H9 (cell line): Measurements from ENCODE around the gene TMEM190. TPM values are rescaled to one million over a fixed set of nuclear protein-coding genes. Genes with fewer than 3 reads are reported as not detected.

Experiments used
- DNase-seq: peaks from one replicate; pipeline ENCODE4 v3.0.0-alpha.2; 2017
- H2AFZ ChIP-seq: one replicate; pipeline ENCODE4 v1.6.1; 2013; ENCODE audit warnings: mild to moderate bottlenecking, low read length, control low read depth, moderate library complexity
- H2AK5ac ChIP-seq: 2 replicates; pipeline ENCODE4 v1.6.1; 2013; ENCODE audit warnings: low read length, control low read depth, mixed read lengths; ENCODE audit not compliant: insufficient read length
- H2BK120ac ChIP-seq: one replicate; pipeline ENCODE4 v1.6.1; 2013; ENCODE audit warnings: low read depth, mild to moderate bottlenecking, low read length, control low read depth, inconsistent platforms; ENCODE audit not compliant: poor library complexity, severe bottlenecking
- H2BK12ac ChIP-seq: 2 replicates; pipeline ENCODE4 v1.6.1; 2013; ENCODE audit warnings: low read length, control low read depth, mixed read lengths, low read depth; ENCODE audit not compliant: insufficient read length
- H2BK15ac ChIP-seq: 2 replicates; pipeline ENCODE4 v1.6.1; 2013; ENCODE audit warnings: low read depth, low read length, control low read depth
- H2BK20ac ChIP-seq: one replicate; pipeline ENCODE4 v1.6.1; 2013; ENCODE audit warnings: low read depth, mild to moderate bottlenecking, low read length, control low read depth, inconsistent platforms; ENCODE audit not compliant: poor library complexity, severe bottlenecking
- H2BK5ac ChIP-seq: 2 replicates; pipeline ENCODE4 v1.6.1; 2013; ENCODE audit warnings: low read length, control low read depth, mixed read lengths; ENCODE audit not compliant: insufficient read length
- H3K14ac ChIP-seq: 2 replicates; pipeline ENCODE4 v1.6.1; 2013; ENCODE audit warnings: low read length, control low read depth; ENCODE audit not compliant: insufficient read depth
- H3K18ac ChIP-seq: 2 replicates; pipeline ENCODE4 v1.6.1; 2013; ENCODE audit warnings: low read depth, mild to moderate bottlenecking, mixed read lengths, low read length, control low read depth; ENCODE audit not compliant: insufficient read length
- H3K23ac ChIP-seq: 2 replicates; pipeline ENCODE4 v1.6.1; 2013; ENCODE audit warnings: low read length, control low read depth, mixed read lengths, low read depth; ENCODE audit not compliant: insufficient read length
- H3K23me2 ChIP-seq: 2 replicates; pipeline ENCODE4 v1.6.1; 2013; ENCODE audit warnings: low read depth, mild to moderate bottlenecking, mixed read lengths, low read length, control low read depth; ENCODE audit not compliant: insufficient read length, poor library complexity, severe bottlenecking
- H3K27ac ChIP-seq: 2 replicates; pipeline ENCODE4 v1.5.1; 2013; ENCODE audit warnings: low read length, control low read depth, mixed read lengths, low read depth; ENCODE audit not compliant: insufficient read length
- H3K27me3 ChIP-seq: 2 replicates; pipeline ENCODE4 v1.6.1; 2013; ENCODE audit warnings: low read length, control low read depth, inconsistent platforms; ENCODE audit not compliant: insufficient read depth
- H3K4ac ChIP-seq: 2 replicates; pipeline ENCODE4 v1.6.1; 2013; ENCODE audit warnings: low read depth, mild to moderate bottlenecking, control low read depth, inconsistent platforms, low read length, moderate library complexity
- H3K4me1 ChIP-seq: 2 replicates; pipeline ENCODE4 v1.6.1; 2013; ENCODE audit warnings: low read length, control low read depth, inconsistent platforms; ENCODE audit not compliant: insufficient read depth
- H3K4me2 ChIP-seq: 2 replicates; pipeline ENCODE4 v1.6.1; 2013; ENCODE audit warnings: low read length, control low read depth, mixed read lengths; ENCODE audit not compliant: insufficient read length, insufficient read depth
- H3K56ac ChIP-seq: 2 replicates; pipeline ENCODE4 v1.6.1; 2013; ENCODE audit warnings: low read depth, mild to moderate bottlenecking, mixed read lengths, low read length, control low read depth; ENCODE audit not compliant: insufficient read length
- H3K79me1 ChIP-seq: 2 replicates; pipeline ENCODE4 v1.6.1; 2013; ENCODE audit warnings: low read depth, mild to moderate bottlenecking, moderate library complexity, low read length, control low read depth, inconsistent platforms; ENCODE audit not compliant: insufficient read depth, poor library complexity, severe bottlenecking
- H3K79me2 ChIP-seq: 2 replicates; pipeline ENCODE4 v1.6.1; 2013; ENCODE audit warnings: low read length, control low read depth, inconsistent platforms; ENCODE audit not compliant: insufficient read depth
- H3K9ac ChIP-seq: 2 replicates; pipeline ENCODE4 v1.6.1; 2013; ENCODE audit warnings: low read length, control low read depth, mixed read lengths; ENCODE audit not compliant: insufficient read length; ENCODE audit errors: extremely low read depth
- H3K9me3 ChIP-seq: one replicate; pipeline ENCODE4 v1.6.1; 2013; ENCODE audit warnings: low read depth, low read length, inconsistent platforms; ENCODE audit not compliant: control insufficient read depth
- H3T11ph ChIP-seq: one replicate; pipeline ENCODE4 v1.6.1; 2013; ENCODE audit warnings: mild to moderate bottlenecking, low read length, control low read depth, inconsistent platforms
- H4K20me1 ChIP-seq: one replicate; pipeline ENCODE4 v1.6.1; 2013; ENCODE audit not compliant: control insufficient read depth, insufficient read length, insufficient read depth
- H4K5ac ChIP-seq: 2 replicates; pipeline ENCODE4 v1.6.1; 2013; ENCODE audit warnings: low read depth, mild to moderate bottlenecking, mixed read lengths, low read length, control low read depth; ENCODE audit not compliant: insufficient read length
- H4K8ac ChIP-seq: replicated peaks from 2 replicates; pipeline ENCODE4 v1.6.1; 2013; ENCODE audit warnings: low read length, control low read depth, mixed read lengths, low read depth; ENCODE audit not compliant: insufficient read length
- H4K91ac ChIP-seq: 2 replicates; pipeline ENCODE4 v1.6.1; 2013; ENCODE audit warnings: low read depth, mild to moderate bottlenecking, moderate library complexity, mixed read lengths, low read length, control low read depth; ENCODE audit not compliant: insufficient read length
- H3K27ac Mint-ChIP-seq, 3 experiments: 2 replicates in 2 of 3; 3 replicates in 1 of 3; pipeline ENCODE4 v1.8.0; 2020 to 2021; ENCODE audit warnings: mixed read lengths in 3 of 3, mild to moderate bottlenecking in 1 of 3, moderate library complexity in 1 of 3
- H3K27me3 Mint-ChIP-seq: 2 replicates; pipeline ENCODE4 v1.8.0; 2021; ENCODE audit warnings: low read depth, mild to moderate bottlenecking, moderate library complexity, mixed read lengths
- H3K36me3 Mint-ChIP-seq, 3 experiments: 2 replicates in 2 of 3; 3 replicates in 1 of 3; pipeline ENCODE4 v1.8.0; 2020 to 2021; ENCODE audit warnings: low read depth in 3 of 3, mixed read lengths in 3 of 3; ENCODE audit not compliant: insufficient read depth in 1 of 3
- H3K4me1 Mint-ChIP-seq, 2 experiments: 2 replicates each; pipeline ENCODE4 v1.8.0; 2020; ENCODE audit warnings: mixed read lengths in 2 of 2
- H3K4me3 Mint-ChIP-seq, 2 experiments: 2 replicates in 1 of 2; 3 replicates in 1 of 2; pipeline ENCODE4 v1.8.0; 2020 to 2021; ENCODE audit warnings: mild to moderate bottlenecking in 2 of 2, mixed read lengths in 2 of 2, moderate library complexity in 1 of 2
- H3K9me3 Mint-ChIP-seq, 2 experiments: 2 replicates in 1 of 2; 3 replicates in 1 of 2; pipeline ENCODE4 v1.8.0; 2020; ENCODE audit warnings: mild to moderate bottlenecking in 2 of 2, mixed read lengths in 2 of 2, moderate library complexity in 1 of 2
- CTCF ChIP-seq: fragments of 200-600 bp; sonication (generic); conservative IDR thresholded peaks from 3 replicates; pipeline ENCODE4 v1.8.0; 2021; ENCODE audit warnings: antibody characterized with exemption, mild to moderate bottlenecking
- WGBS: extraction: QIAGEN DNeasy Blood & Tissue Kit; methylation state at CpG from one replicate; pipeline ENCODE4 v1.1.7; 2013; ENCODE audit warnings: missing lambda C conversion rate, low lambda C conversion rate, mixed read lengths; ENCODE audit not compliant: insufficient read length; ENCODE audit errors: extremely low coverage; 5-methylcytosine and 5-hydroxymethylcytosine counted together
- total RNA-seq: library from RNA; stranded (reverse); gene quantifications from 2 replicates; pipeline ENCODE4 v1.2.1, GENCODE V29; 2021

The TMEM190 gene
- total RNA-seq, 1 experiment from 2014 or later: 1.5 TPM

GRCh38 chr19:55345818-55346724 lies 30.6 kb upstream of the TMEM190 start:
- H3K56ac ChIP-seq: no peak overlapping the region
- H2BK5ac ChIP-seq: no peak overlapping the region
- H3K27ac ChIP-seq: no peak overlapping the region
- Mint-ChIP-seq H3K36me3 (peaks cover 27 to 58% (median 54%) of the 10 kb centered on the region in 3 experiments; a peak in 6 of 7 replicates), H3K9me3 (no peaks in the 10 kb centered on the region), H3K4me3 (no peak overlapping the region), H3K27me3 (peaks cover 7% of the 10 kb centered on the region), H3K27ac (peak overlapping the region in 1 of 3 experiments; percentile 89; a peak in 1 of 7 replicates), H3K4me1 (peaks cover 45 to 67% of the 10 kb centered on the region in 2 experiments)
- H3T11ph ChIP-seq: no peak overlapping the region
- H3K23ac ChIP-seq: no peak overlapping the region
- no peak overlapping the region for H2AFZ ChIP-seq
- TF ChIP-seq CTCF: no peak
- H3K4me1 ChIP-seq: peaks cover 2% of the 10 kb centered on the region; the same call in 1 of the 2 replicates
- H2BK20ac ChIP-seq: no peak overlapping the region
- H3K27me3 ChIP-seq: no peaks in the 10 kb centered on the region
- H3K23me2 ChIP-seq: peaks cover 3% of the 10 kb centered on the region
- no peaks in the 10 kb centered on the region for H4K20me1 ChIP-seq
- no peak overlapping the region for H2BK12ac ChIP-seq
- no peaks in the 10 kb centered on the region for H3K79me2 ChIP-seq
- H3K4ac ChIP-seq: no peak overlapping the region
- H4K91ac ChIP-seq: no peak overlapping the region
- no peak overlapping the region for H2AK5ac ChIP-seq
- no peak overlapping the region for H4K5ac ChIP-seq
- no peak overlapping the region for H2BK15ac ChIP-seq
- no peak overlapping the region for H2BK120ac ChIP-seq
- H3K9me3 ChIP-seq: no peaks in the 10 kb centered on the region
- H3K4me2 ChIP-seq: no peak overlapping the region
- no peak for DNase-seq
- no CpG with 5 or more reads among the region's 43 CpGs for WGBS
- H3K18ac ChIP-seq: no peak overlapping the region
- no peak overlapping the region for H3K14ac ChIP-seq
- H3K79me1 ChIP-seq: no peaks in the 10 kb centered on the region
- H4K8ac ChIP-seq: no peak overlapping the region
- no peak overlapping the region for H3K9ac ChIP-seq
